ENCODE results near the gene KDELR3.

The KDELR3 gene
- 0 reads per million in 3 donors for total RNA-seq

DNA sequence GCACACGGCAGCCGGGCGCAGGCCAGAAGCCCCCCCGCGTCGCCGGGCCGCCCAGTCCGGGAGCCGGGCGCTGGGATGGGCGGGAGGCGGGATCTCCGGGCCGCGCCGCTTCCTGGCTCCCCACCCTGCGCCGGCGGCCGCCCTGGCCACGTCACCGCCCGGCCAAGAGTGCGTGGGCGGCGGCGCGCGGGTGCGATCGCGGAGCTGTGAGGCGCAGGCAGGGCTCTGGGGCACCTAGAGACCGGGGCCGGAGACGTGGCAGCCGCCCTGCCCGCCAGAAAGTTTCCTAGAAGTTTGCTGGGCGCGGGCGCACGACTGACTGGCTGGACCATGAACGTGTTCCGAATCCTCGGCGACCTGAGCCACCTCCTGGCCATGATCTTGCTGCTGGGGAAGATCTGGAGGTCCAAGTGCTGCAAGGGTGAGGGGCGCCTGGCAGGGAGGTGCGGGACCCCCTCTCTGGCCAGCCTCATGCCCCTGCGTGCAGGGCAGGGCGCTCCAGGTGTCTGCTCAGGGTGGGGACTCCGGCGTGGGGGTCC is at the start of gene KDELR3:
Gene KDELR3, plus strand, starts transcription at position 193 of the 539 bp plus-strand sequence. Its CDS starts 138 bp downstream, at position 331.
- no peak for DNase-seq
- H3K27me3 ChIP-seq (replicated peaks; ENCODE audit: control insufficient read depth, insufficient read depth, low read length, poor library complexity, severe bottlenecking), result peaks cover 7% of the 10 kb centered on the region
- peaks cover 3% of the 10 kb centered on the region for H3K4me1 ChIP-seq (ENCODE audit: control insufficient read depth, insufficient read depth, low read length, poor library complexity, severe bottlenecking)
- H3K4me3 ChIP-seq (ENCODE audit: insufficient read depth, low read depth, low read length, poor library complexity, severe bottlenecking), result peak within 1 kb of the TSS; percentile 29
- H3K36me3 ChIP-seq (ENCODE audit: control insufficient read depth, insufficient read depth, low read length), result no peaks in the 10 kb centered on the region
- H3K9me3 ChIP-seq (ENCODE audit: control insufficient read depth, low read length), result no peaks in the 10 kb centered on the region
- no peak within 1 kb of the TSS for H3K27ac ChIP-seq (ENCODE audit: insufficient read depth, low read length, poor library complexity, severe bottlenecking)

- DNase-seq, result no peak
- Histone ChIP-seq H3K27ac (ENCODE audit: insufficient read depth, low read length, poor library complexity, severe bottlenecking) (no peak overlapping the region), H3K27me3 (replicated peaks; ENCODE audit: control insufficient read depth, insufficient read depth, low read length, poor library complexity, severe bottlenecking) (no peaks in the 10 kb centered on the region)
Observed at GRCh38 chr22:38418589-38418988, 49.3 kb upstream of the KDELR3 start.

DNA sequence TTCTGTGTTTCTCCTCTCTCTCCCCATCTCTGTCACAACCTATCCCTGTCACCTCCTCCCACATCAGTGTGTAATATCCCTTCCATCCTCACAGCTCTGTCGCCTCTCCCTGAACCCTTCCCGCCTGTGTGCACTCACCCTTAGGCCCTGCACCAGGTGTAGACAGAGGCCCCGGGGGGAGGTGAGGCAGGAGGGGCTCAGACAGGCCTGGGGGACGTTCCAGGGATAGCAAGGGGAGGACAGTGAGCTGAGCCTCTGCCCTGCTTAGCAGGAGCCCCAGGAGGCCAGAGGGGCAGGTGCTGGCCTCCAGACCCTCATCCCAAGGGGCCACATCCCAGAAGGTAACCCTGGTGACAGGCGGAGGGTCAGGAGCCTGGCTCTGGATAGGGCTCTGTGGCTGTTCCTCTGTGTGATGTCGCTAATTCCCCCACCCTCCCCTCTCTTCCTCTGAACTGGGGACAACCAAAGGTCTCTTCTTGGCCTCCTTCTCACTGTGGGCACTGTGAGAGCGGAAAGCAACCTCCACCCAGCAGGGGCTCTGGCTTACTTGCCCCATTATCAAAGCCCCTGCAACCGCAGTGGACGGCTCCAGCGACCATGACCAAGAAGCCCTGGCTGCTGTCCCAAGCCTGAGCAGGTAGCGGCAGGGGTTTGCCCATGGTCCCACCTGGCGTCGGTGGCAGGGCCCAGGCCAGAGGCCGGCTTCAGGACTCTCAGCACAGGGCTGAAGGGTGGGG is 48.6 kb upstream of the KDELR3 start:
- Histone ChIP-seq H3K9me3 (ENCODE audit: control insufficient read depth, low read length) (no peaks in the 10 kb centered on the region), H3K4me1 (ENCODE audit: control insufficient read depth, insufficient read depth, low read length, poor library complexity, severe bottlenecking) (no peaks in the 10 kb centered on the region), H3K27ac (ENCODE audit: insufficient read depth, low read length, poor library complexity, severe bottlenecking) (no peak overlapping the region), H3K27me3 (replicated peaks; ENCODE audit: control insufficient read depth, insufficient read depth, low read length, poor library complexity, severe bottlenecking) (no peaks in the 10 kb centered on the region), H3K4me3 (ENCODE audit: insufficient read depth, low read depth, low read length, poor library complexity, severe bottlenecking) (no peak overlapping the region), H3K36me3 (ENCODE audit: control insufficient read depth, insufficient read depth, low read length) (no peaks in the 10 kb centered on the region)
- DNase-seq, result no peak

More at GRCh38 chr22:38418589-38418988, 49.3 kb upstream of the KDELR3 start:
- no peaks in the 10 kb centered on the region for H3K36me3 ChIP-seq (ENCODE audit: control insufficient read depth, insufficient read depth, low read length)
- no peaks in the 10 kb centered on the region for H3K9me3 ChIP-seq (ENCODE audit: control insufficient read depth, low read length)
- H3K4me1 ChIP-seq (ENCODE audit: control insufficient read depth, insufficient read depth, low read length, poor library complexity, severe bottlenecking), result no peaks in the 10 kb centered on the region
- H3K4me3 ChIP-seq (ENCODE audit: insufficient read depth, low read depth, low read length, poor library complexity, severe bottlenecking), result no peak overlapping the region

DNA sequence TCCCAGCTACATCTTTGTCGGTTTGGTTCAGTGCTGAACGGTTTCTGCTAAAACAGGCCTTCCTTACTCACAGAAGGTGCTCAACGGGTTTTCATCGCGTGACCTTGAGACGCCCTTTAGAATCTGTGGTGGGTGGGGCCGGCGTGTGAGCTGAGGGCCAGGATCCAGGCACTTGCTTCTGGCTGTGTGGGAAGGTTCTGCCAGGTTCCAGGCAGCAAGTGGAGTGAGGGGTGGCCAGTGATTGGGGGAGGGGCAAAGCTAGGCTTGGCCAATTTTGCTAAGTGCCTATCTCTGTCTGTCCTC is 48.1 kb upstream of the KDELR3 start:
- no peaks in the 10 kb centered on the region for H3K27me3 ChIP-seq (replicated peaks; ENCODE audit: control insufficient read depth, insufficient read depth, low read length, poor library complexity, severe bottlenecking)

DNA sequence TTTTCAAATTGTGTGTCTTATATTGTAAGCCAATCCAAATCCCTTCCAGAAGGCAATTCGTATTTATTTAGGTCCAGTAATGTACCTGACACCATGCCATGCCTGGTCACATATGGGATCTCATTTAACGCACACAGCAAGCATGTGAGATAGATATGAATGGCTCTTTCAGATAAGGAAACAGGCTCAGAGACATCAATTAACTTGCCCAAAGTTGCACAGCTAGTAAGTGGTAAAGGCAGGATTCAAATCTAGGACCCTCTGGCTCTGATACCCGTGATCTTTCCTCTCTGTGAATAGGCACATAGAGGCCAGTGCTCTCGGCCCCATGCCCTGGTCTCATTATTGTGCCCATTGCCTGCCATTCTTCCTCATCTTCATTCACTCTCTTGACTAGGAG is 47.2 kb upstream of the KDELR3 start:
- H3K4me1 ChIP-seq (ENCODE audit: control insufficient read depth, insufficient read depth, low read length, poor library complexity, severe bottlenecking), result no peaks in the 10 kb centered on the region
- no peak overlapping the region for H3K27ac ChIP-seq (ENCODE audit: insufficient read depth, low read length, poor library complexity, severe bottlenecking)
- no peaks in the 10 kb centered on the region for H3K27me3 ChIP-seq (replicated peaks; ENCODE audit: control insufficient read depth, insufficient read depth, low read length, poor library complexity, severe bottlenecking)
- H3K4me3 ChIP-seq (ENCODE audit: insufficient read depth, low read depth, low read length, poor library complexity, severe bottlenecking), result no peak overlapping the region
- no peaks in the 10 kb centered on the region for H3K36me3 ChIP-seq (ENCODE audit: control insufficient read depth, insufficient read depth, low read length)
- H3K9me3 ChIP-seq (ENCODE audit: control insufficient read depth, low read length), result no peaks in the 10 kb centered on the region
- DNase-seq, result no peak

More for the DNA sequence above, 48.1 kb upstream of the KDELR3 start:
- Histone ChIP-seq H3K9me3 (ENCODE audit: control insufficient read depth, low read length) (no peaks in the 10 kb centered on the region), H3K4me3 (ENCODE audit: insufficient read depth, low read depth, low read length, poor library complexity, severe bottlenecking) (no peak overlapping the region), H3K27ac (ENCODE audit: insufficient read depth, low read length, poor library complexity, severe bottlenecking) (no peak overlapping the region), H3K36me3 (ENCODE audit: control insufficient read depth, insufficient read depth, low read length) (no peaks in the 10 kb centered on the region), H3K4me1 (ENCODE audit: control insufficient read depth, insufficient read depth, low read length, poor library complexity, severe bottlenecking) (no peaks in the 10 kb centered on the region)
- DNase-seq, result no peak

DNA sequence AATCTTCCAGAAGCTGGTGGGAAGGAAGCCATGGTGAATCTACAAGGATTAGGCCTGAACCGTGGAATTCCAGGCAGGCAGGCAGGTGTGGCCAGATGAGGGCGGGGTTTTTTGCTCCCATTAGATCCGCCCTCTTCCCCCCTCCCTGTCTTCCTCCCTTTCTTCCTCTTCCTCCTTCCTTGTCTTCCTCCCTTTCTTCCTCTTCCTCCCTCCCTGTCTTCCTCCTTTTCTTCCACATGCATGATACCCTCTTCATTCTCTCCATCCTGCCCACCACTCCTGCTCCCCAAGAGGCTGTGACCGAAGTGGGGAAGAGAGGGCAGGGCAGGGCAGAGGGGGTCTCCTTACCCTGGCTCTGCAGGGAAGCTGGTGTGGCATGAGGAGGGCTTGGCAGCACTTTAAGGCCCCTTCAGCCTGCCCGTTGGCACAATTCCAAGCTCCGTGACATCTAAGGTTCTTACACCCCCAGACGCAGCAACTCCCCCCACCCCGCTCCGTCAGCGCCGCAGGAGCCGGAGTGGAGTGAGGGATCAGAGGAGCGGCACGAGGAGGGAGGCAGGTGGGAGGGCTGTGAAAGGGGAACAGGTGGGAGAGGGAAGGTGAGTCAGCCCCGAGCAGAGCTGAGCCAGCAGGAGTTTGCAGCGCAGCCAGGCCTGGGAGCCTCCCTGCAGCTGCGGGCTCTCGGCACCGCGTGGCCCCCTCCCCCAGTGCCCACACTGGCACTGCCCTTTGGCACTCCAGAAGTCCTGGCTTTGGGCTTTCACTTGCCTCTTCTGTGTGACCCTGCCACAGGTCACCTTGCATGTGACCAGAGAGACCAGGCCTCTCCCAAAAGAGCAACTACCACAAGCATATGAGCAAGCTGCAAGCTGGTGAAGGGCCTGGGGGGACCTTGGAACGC is 45.0 kb upstream of the KDELR3 start:
- Histone ChIP-seq H3K36me3 (ENCODE audit: control insufficient read depth, insufficient read depth, low read length) (no peaks in the 10 kb centered on the region), H3K4me1 (ENCODE audit: control insufficient read depth, insufficient read depth, low read length, poor library complexity, severe bottlenecking) (no peaks in the 10 kb centered on the region), H3K27ac (ENCODE audit: insufficient read depth, low read length, poor library complexity, severe bottlenecking) (no peak overlapping the region), H3K4me3 (ENCODE audit: insufficient read depth, low read depth, low read length, poor library complexity, severe bottlenecking) (no peak overlapping the region), H3K9me3 (ENCODE audit: control insufficient read depth, low read length) (no peaks in the 10 kb centered on the region), H3K27me3 (replicated peaks; ENCODE audit: control insufficient read depth, insufficient read depth, low read length, poor library complexity, severe bottlenecking) (no peaks in the 10 kb centered on the region)
- no peak for DNase-seq

DNA sequence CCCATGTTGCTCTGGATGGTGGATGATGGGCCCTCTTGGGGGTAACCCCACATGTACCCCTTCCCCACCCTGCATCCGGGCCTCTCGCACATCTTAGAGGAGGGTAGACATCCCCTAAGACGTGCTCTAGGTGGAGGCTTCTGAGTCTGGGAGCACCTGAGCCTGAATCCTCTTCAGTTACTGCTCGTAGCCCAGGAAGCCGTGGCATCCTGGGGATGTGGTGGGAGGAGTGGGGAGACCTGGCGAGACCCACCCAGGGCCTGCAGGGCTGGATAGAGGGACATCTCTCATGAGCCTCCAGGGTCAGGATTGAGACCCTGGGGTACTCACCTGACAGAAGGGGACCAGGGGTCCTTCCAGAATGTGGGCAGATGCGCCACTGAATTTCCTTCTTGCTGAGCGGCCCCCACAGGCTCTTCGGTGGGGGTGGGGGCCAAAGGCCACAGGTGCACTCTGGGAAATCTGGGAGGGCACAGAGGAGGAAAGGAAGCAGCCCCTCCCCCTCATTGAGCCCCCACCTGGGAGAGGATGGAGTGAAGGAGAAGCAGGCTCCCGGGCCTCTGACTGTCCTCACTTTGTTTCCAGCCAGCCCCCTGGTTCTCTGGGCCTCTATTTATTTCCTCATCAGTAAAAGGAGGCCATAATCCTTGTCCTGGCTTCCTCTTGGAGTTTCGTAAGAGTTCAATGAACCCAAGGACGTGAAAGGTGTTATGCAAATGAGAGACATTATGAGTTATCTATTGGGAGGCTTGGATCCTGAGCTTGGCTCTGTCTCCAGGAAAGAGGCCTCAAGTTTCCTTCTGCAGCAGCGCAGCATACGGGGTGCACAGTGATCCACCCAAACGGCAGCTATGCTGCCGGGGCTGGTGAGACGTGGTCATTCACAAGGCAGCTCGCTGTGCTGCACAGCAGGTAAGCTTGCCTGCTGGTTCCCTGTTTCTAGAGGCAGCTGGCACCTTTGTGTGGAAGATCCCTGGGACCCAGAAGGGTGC is 44.1 kb upstream of the KDELR3 start:
- Histone ChIP-seq H3K27ac (ENCODE audit: insufficient read depth, low read length, poor library complexity, severe bottlenecking) (no peak overlapping the region), H3K27me3 (replicated peaks; ENCODE audit: control insufficient read depth, insufficient read depth, low read length, poor library complexity, severe bottlenecking) (no peaks in the 10 kb centered on the region)

DNA sequence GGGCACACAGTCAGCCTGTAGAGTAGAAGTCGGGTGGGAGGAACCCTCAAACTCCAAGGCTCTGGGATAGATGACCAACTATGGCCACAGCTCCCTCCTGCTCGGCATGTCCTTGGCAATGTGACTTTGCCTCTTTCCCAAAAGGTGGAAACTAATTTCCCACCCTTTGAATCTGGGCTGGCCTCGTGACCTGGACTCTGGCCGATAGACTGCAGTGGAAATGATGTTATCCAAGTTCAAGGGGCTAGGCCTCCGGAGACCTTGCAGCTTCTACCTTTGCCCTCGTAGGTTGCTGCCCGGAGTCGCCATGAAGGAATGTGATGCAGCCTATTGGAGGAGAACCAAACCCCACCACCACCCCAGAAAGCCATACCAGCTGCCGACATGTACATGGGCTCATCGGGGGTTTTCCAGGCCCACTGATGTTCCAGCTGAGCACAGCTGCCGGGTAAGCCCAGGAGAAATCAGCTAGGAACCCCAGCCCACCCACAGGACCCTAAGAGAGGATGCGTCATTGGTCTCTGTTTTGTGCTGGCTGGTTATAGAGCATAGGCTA is 43.3 kb upstream of the KDELR3 start:
- Histone ChIP-seq H3K9me3 (ENCODE audit: control insufficient read depth, low read length) (no peaks in the 10 kb centered on the region), H3K27ac (ENCODE audit: insufficient read depth, low read length, poor library complexity, severe bottlenecking) (no peak overlapping the region), H3K27me3 (replicated peaks; ENCODE audit: control insufficient read depth, insufficient read depth, low read length, poor library complexity, severe bottlenecking) (no peaks in the 10 kb centered on the region), H3K4me1 (ENCODE audit: control insufficient read depth, insufficient read depth, low read length, poor library complexity, severe bottlenecking) (no peaks in the 10 kb centered on the region), H3K36me3 (ENCODE audit: control insufficient read depth, insufficient read depth, low read length) (no peaks in the 10 kb centered on the region), H3K4me3 (ENCODE audit: insufficient read depth, low read depth, low read length, poor library complexity, severe bottlenecking) (no peak overlapping the region)
- DNase-seq, result no peak

More for the DNA sequence above, 44.1 kb upstream of the KDELR3 start:
- Histone ChIP-seq H3K9me3 (ENCODE audit: control insufficient read depth, low read length) (no peaks in the 10 kb centered on the region), H3K4me3 (ENCODE audit: insufficient read depth, low read depth, low read length, poor library complexity, severe bottlenecking) (no peak overlapping the region), H3K4me1 (ENCODE audit: control insufficient read depth, insufficient read depth, low read length, poor library complexity, severe bottlenecking) (no peaks in the 10 kb centered on the region), H3K36me3 (ENCODE audit: control insufficient read depth, insufficient read depth, low read length) (no peaks in the 10 kb centered on the region)
- no peak for DNase-seq

DNA sequence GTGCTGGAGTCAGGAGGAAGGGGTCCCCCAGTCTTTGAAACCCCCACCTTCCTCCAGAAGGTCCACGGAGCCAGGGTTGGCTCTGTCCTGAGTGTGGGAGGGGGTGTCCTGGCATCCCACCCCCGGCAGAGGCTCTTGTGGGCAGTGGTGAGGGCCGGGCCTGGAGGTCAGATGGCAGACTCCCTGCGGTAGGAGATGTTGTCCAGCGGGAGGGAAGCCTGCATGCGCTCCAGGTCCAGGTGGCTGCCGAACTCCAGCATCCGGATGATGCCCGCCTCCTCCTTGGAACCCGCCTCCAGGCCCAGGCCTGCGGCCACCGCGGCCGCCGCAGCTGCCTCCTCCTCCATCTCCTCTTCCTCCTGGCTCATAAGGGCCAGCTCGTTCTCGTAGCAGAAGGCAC is 41.3 kb upstream of the KDELR3 start:
- no peak for DNase-seq
- no peaks in the 10 kb centered on the region for H3K4me1 ChIP-seq (ENCODE audit: control insufficient read depth, insufficient read depth, low read length, poor library complexity, severe bottlenecking)
- H3K27me3 ChIP-seq (replicated peaks; ENCODE audit: control insufficient read depth, insufficient read depth, low read length, poor library complexity, severe bottlenecking), result no peaks in the 10 kb centered on the region
- no peak overlapping the region for H3K4me3 ChIP-seq (ENCODE audit: insufficient read depth, low read depth, low read length, poor library complexity, severe bottlenecking)
- no peaks in the 10 kb centered on the region for H3K36me3 ChIP-seq (ENCODE audit: control insufficient read depth, insufficient read depth, low read length)
- H3K9me3 ChIP-seq (ENCODE audit: control insufficient read depth, low read length), result no peaks in the 10 kb centered on the region
- H3K27ac ChIP-seq (ENCODE audit: insufficient read depth, low read length, poor library complexity, severe bottlenecking), result no peak overlapping the region
